K562 (cell line): ENCODE results near the gene RAB31. TPM values are rescaled to one million over a fixed set of nuclear protein-coding genes. Genes with fewer than 3 reads are reported as not detected.
A peak's percentile ranks its signal among the peaks of the same experiment; 100 is the strongest.

Experiments used
- CBX2 ChIP-seq: fragments of 200-600 bp; sonication (generic); IDR thresholded peaks from one replicate; pipeline ENCODE4 v1.6.1; 2012; ENCODE audit warnings: mild to moderate bottlenecking, low read length, inconsistent platforms; ENCODE audit not compliant: insufficient read depth, poor library complexity, severe bottlenecking
- CBX8 ChIP-seq: fragments of 200-600 bp; sonication (generic); IDR thresholded peaks from 2 replicates; pipeline ENCODE4 v1.6.1; 2012; ENCODE audit warnings: borderline replicate concordance, mixed run types, low read depth, mild to moderate bottlenecking, moderate library complexity, mixed read lengths, low read length, control low read depth, inconsistent platforms; ENCODE audit not compliant: poor library complexity, severe bottlenecking; ENCODE audit errors: extremely low read depth
- CC2D1A ChIP-seq: fragments of 450-650 bp; IDR thresholded peaks from 2 replicates; pipeline ENCODE4 v1.6.1; 2017; ENCODE audit warnings: mild to moderate bottlenecking
- DPF2 ChIP-seq: fragments of 450-650 bp; IDR thresholded peaks from 2 replicates; pipeline ENCODE4 v1.6.1; 2016
- HNRNPL ChIP-seq: fragments of 200-400 bp; formaldehyde crosslinking; IDR thresholded peaks from 2 replicates; pipeline ENCODE4 v1.6.1; 2017; ENCODE audit warnings: low read depth, mild to moderate bottlenecking, low read length
- TAL1 ChIP-seq: fragments of 450-650 bp; IDR thresholded peaks from 2 replicates; pipeline ENCODE4 v1.6.1; 2016; ENCODE audit warnings: mild to moderate bottlenecking
- ZBTB33 ChIP-seq: sonication (generic); formaldehyde crosslinking; IDR thresholded peaks from 2 replicates; pipeline ENCODE4 v1.8.1; 2023; ENCODE audit warnings: mild to moderate bottlenecking, missing genetic modification reagents
- ZC3H8 ChIP-seq: fragments of 450-650 bp; IDR thresholded peaks from 2 replicates; pipeline ENCODE4 v1.6.1; 2017
- ZFP30 ChIP-seq: fragments of 250-450 bp; sonication (Bioruptor Pico); IDR thresholded peaks from 2 replicates; pipeline ENCODE4 v1.8.0; 2022; ENCODE audit warnings: moderate library complexity, mild to moderate bottlenecking, inconsistent platforms, borderline replicate concordance
- ZNF133 ChIP-seq: fragments of 250-450 bp; sonication (Bioruptor Pico); IDR thresholded peaks from 2 replicates; pipeline ENCODE4 v1.4.0; 2020; ENCODE audit warnings: mild to moderate bottlenecking
- ZNF583 ChIP-seq: fragments of 250-450 bp; sonication (Bioruptor Pico); IDR thresholded peaks from 2 replicates; pipeline ENCODE4 v1.4.0; 2020
- ZNF766 ChIP-seq: fragments of 200-800 bp; sonication (Bioruptor generic); conservative IDR thresholded peaks from 2 replicates; pipeline ENCODE4 v1.6.1; 2016; ENCODE audit warnings: missing genetic modification characterization, missing compliant biosample characterization
- polyA plus RNA-seq, 8 experiments: library from polyadenylated mRNA; depleted of rRNA in 4 of 8; stranded (reverse) in 5 of 8; unstranded in 3 of 8; fragments of >200 nt; fragmentation: Nextera tagmentation in 2 of 8; fragmentation: Illumina TruSeq in 1 of 8; extraction: Ambion mirVana in 2 of 8; extraction: Trizol in 1 of 8; gene quantifications; 2 replicates each; pipeline versions ENCODE4 v1.2.1 to v1.2.3, GENCODE V29; 2011 to 2014; ENCODE audit warnings: inconsistent platforms in 1 of 8, missing spikeins in 1 of 8
- total RNA-seq, 7 experiments: library from RNA; depleted of rRNA in 6 of 7; stranded (reverse); fragments of >200 nt in 6 of 7; fragmentation: Illumina TruSeq in 2 of 7; extraction: Trizol in 2 of 7; gene quantifications; 2 replicates each; pipeline versions ENCODE4 v1.2.1 to v1.2.3, GENCODE V29; 2011 to 2021; ENCODE audit warnings: low replicate concordance in 1 of 7
- TF ChIP-seq, protein P1 (sequence below), 2 experiments: fragments of 450-650 bp; formaldehyde crosslinking in 1 of 2; IDR thresholded peaks; 2 replicates each; pipeline versions ENCODE4 v1.4.0 to v1.6.1; 2014 to 2020; ENCODE audit warnings: mild to moderate bottlenecking in 2 of 2, borderline replicate concordance in 1 of 2, low read depth in 1 of 2
- TF ChIP-seq, protein P2 (sequence below): fragments of 250-450 bp; sonication (Bioruptor Pico); IDR thresholded peaks from 2 replicates; pipeline ENCODE4 v1.9.0; 2021; ENCODE audit warnings: mild to moderate bottlenecking
- TF ChIP-seq, protein P3 (sequence below): fragments of 450-650 bp; IDR thresholded peaks from one replicate; pipeline ENCODE4 v1.6.1; 2018; ENCODE audit warnings: mild to moderate bottlenecking, moderate library complexity; ENCODE audit not compliant: partially characterized antibody

Gene RAB31
- total and polyA plus RNA-seq, 9 of the 15 experiments (the other 6 are each of a cell fraction or from before 2014, with no cell fraction given) = 20.7 to 70.4 (median 41.3) TPM

DNA sequence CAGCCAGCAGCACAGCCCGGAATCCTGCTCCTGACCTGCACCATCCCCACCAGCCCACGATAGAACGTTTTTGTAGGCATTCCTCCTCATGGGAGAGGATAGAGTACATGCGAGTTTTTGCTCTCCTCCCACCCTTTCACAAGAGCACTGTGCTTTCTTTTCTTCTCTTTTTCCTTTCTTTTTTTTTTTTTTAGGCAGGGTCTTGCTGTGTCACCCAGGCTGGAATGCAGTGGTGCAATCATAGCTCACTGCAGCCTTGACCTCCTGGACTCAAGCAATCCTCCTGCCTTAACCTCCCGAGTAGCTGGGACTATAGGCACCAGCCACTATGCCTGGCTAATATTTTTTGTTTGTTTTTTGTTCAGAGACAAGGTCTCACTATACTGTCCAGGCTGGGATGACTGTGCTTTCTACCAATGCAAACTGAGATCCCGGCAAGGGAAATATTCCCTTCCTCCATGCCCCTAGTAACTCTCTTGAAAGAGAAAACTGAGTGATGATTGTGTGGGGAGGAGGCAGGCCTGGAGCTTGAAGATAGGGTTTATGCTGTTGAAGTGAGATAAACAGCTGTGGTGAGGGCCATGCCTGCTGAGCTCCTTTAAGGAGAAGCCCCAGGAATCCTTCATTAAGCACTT is 95.1 kb downstream of the RAB31 start (continued):
- peak; percentile 65; the same call in 1 of the 2 replicates for TF ChIP-seq ZFP30 (CRISPR knock-in tag)
- no peak for TF ChIP-seq CBX2
- TF ChIP-seq CC2D1A = peak; percentile 98
- TF ChIP-seq TAL1 = peak; percentile 99
- peak; percentile 100 for TF ChIP-seq DPF2
- no peak for TF ChIP-seq ZNF583 (CRISPR knock-in tag)
- TF ChIP-seq ZC3H8 = no peak
- TF ChIP-seq, protein P1, sequence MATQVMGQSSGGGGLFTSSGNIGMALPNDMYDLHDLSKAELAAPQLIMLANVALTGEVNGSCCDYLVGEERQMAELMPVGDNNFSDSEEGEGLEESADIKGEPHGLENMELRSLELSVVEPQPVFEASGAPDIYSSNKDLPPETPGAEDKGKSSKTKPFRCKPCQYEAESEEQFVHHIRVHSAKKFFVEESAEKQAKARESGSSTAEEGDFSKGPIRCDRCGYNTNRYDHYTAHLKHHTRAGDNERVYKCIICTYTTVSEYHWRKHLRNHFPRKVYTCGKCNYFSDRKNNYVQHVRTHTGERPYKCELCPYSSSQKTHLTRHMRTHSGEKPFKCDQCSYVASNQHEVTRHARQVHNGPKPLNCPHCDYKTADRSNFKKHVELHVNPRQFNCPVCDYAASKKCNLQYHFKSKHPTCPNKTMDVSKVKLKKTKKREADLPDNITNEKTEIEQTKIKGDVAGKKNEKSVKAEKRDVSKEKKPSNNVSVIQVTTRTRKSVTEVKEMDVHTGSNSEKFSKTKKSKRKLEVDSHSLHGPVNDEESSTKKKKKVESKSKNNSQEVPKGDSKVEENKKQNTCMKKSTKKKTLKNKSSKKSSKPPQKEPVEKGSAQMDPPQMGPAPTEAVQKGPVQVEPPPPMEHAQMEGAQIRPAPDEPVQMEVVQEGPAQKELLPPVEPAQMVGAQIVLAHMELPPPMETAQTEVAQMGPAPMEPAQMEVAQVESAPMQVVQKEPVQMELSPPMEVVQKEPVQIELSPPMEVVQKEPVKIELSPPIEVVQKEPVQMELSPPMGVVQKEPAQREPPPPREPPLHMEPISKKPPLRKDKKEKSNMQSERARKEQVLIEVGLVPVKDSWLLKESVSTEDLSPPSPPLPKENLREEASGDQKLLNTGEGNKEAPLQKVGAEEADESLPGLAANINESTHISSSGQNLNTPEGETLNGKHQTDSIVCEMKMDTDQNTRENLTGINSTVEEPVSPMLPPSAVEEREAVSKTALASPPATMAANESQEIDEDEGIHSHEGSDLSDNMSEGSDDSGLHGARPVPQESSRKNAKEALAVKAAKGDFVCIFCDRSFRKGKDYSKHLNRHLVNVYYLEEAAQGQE (IDR thresholded peaks at IDR 0.05; ENCODE audit: borderline replicate concordance) = peak; percentile 64
- TF ChIP-seq, protein P1 (CRISPR knock-in tag; IDR thresholded peaks at IDR 0.05; ENCODE audit: low read depth) = no peak
- TF ChIP-seq, protein P2, sequence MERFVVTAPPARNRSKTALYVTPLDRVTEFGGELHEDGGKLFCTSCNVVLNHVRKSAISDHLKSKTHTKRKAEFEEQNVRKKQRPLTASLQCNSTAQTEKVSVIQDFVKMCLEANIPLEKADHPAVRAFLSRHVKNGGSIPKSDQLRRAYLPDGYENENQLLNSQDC (CRISPR knock-in tag) = no peak
- TF ChIP-seq ZBTB33 = 0 out of 2 replicates have a peak, but pooled peaks have one; percentile 34
- TF ChIP-seq, protein P3, sequence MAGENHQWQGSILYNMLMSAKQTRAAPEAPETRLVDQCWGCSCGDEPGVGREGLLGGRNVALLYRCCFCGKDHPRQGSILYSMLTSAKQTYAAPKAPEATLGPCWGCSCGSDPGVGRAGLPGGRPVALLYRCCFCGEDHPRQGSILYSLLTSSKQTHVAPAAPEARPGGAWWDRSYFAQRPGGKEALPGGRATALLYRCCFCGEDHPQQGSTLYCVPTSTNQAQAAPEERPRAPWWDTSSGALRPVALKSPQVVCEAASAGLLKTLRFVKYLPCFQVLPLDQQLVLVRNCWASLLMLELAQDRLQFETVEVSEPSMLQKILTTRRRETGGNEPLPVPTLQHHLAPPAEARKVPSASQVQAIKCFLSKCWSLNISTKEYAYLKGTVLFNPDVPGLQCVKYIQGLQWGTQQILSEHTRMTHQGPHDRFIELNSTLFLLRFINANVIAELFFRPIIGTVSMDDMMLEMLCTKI = no peak
- peak; percentile 91 for TF ChIP-seq ZNF766
- no peak for TF ChIP-seq HNRNPL
- TF ChIP-seq ZNF133 (CRISPR knock-in tag) = no peak
- no peak for TF ChIP-seq CBX8
